M059J (cell line): ENCODE results near the gene SELENOM. TPM values are rescaled to one million over a fixed set of nuclear protein-coding genes. Genes with fewer than 3 reads are reported as not detected.
"Not testable (repeated sequence)": the region's sequence is repeated elsewhere in the genome, so short reads cannot be mapped to it uniquely, and the experiment has no call there.

Source experiments
- DNase-seq: peaks from one replicate; pipeline ENCODE4 v3.0.0-alpha.2; 2012; ENCODE audit warnings: low read depth
- total RNA-seq: library from RNA; depleted of rRNA; stranded (reverse); fragments of >200 nt; shearing (Covaris generic); gene quantifications from 2 replicates; pipeline ENCODE4 v1.2.3, GENCODE V29; 2014; rRNA removed

SELENOM gene
- total RNA-seq, 1 experiment from 2014 or later, result 6.0 TPM

DNA sequence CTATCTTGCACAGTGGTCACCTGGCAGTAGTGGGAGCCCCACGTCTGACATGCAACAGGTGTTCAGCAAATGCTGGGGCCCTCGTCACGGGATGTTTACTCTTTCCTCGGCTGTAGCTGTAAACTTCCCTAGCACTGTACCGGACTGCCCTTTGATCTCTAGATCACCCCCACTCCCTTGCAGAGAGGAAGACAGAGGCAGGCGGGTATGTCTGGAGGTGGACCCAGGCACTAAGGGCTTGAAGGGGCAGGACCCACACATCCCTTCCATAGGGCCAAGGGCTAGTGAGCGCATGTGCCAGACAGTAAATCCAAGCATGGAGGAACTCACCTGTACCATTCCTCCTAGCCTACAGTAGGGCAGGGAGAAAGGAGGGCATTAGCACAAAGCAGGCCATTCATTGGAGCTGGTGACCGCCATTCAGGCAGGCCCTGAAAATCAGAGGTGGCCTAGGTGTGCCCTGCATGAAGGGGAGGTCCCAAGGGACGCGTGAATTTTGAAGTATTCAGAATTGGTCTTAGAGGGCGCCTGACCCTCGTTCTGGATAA, 28.2 kb downstream of the SELENOM start:
- DNase-seq, result no peak

DNA sequence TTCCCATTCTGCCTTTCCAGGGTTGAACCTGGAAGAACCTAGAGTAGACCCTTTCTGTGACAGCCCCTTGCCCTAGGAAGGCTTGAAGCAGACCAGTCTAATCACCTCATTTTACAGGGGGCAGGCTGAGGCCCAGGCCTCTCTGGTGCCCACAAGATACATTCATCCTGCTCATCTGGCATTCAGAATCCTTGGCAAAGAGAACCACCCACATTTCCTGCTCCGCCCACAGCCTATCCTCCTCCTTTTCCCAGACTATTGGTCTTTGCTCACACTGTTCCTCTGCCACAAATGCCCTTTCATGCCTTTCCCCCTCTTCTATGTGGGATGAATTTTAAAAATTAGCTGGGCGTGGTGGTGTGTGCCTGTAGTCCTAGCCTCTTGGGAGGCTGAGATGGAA, 29.0 kb downstream of the SELENOM start:
- DNase-seq, result not testable (repeated sequence)

- DNase-seq, result no peak
Measured at GRCh38 chr22:31077681-31078080, 29.7 kb downstream of the SELENOM start.

GRCh38 chr22:31075961-31076360, 31.4 kb downstream of the SELENOM start:
- no peak for DNase-seq

DNA sequence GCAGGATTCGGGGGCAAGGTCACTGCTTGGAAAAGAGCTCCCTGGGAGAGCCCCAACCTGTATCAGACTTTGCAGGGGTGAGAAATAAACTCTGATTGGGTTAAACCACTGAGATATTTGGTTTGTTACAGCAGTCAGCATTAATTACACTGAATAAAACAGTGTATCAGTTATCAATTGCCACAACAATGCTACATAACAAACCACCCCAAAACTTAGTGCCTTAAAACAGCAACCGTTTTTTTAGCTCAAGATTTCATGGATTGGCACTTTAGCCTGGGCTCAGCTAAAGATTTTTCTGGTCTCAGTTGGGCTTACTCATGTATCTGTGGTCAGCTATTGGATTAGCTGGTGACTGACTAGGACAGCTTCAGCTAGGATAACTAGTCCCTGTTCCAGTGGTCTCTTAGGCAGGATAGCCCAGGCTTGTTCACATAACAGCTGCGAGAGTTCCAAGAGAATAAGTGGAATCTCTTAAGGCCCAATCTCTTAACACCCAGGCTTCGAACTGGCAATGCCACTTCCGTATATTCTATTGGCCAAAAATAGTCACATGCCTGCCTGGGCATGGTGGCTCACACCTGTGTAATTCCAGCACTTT, 33.7 kb downstream of the SELENOM start:
- not testable (repeated sequence) for DNase-seq

- not testable (repeated sequence) for DNase-seq
Measured at GRCh38 chr22:31073125-31073524, 34.2 kb downstream of the SELENOM start.

DNA sequence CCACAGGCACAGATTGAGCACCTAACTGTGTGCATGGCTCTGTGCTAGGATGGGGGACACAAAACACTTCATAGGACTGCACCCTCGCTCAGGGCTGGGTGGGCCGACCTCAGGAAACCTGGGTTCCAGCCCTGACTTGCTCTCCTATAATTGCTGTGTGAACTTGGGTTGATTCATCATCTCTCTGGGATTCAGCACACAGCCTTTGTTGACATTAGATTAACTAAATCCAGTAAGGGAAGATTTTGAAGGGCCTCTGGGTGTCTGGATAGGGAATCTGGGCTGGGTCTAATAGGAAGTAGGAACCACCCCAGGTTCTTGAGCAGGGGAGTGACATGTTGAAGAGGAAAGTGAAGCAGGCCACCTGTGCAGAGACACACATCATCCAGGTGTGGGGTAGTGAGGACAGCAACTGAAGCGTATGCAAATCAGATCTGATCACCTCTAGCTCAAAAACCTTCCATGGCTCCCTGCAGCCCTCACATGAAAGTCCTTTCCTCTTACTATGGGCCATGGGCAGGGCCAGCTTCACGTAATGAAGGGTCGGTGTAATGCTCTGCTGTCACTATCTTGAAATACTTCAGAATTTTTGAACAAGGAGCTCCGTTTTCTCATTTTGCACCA, 37.6 kb downstream of the SELENOM start:
- DNase-seq, result not testable (repeated sequence)

GRCh38 chr22:31068970-31069369, 38.4 kb downstream of the SELENOM start:
- no peak for DNase-seq

GRCh38 chr22:31064369-31064768, 43.0 kb downstream of the SELENOM start:
- DNase-seq, result no peak

GRCh38 chr22:31062566-31063230, 44.7 kb downstream of the SELENOM start:
- no peak for DNase-seq

GRCh38 chr22:31059663-31060062, 47.7 kb downstream of the SELENOM start:
- not testable (repeated sequence) for DNase-seq

DNA sequence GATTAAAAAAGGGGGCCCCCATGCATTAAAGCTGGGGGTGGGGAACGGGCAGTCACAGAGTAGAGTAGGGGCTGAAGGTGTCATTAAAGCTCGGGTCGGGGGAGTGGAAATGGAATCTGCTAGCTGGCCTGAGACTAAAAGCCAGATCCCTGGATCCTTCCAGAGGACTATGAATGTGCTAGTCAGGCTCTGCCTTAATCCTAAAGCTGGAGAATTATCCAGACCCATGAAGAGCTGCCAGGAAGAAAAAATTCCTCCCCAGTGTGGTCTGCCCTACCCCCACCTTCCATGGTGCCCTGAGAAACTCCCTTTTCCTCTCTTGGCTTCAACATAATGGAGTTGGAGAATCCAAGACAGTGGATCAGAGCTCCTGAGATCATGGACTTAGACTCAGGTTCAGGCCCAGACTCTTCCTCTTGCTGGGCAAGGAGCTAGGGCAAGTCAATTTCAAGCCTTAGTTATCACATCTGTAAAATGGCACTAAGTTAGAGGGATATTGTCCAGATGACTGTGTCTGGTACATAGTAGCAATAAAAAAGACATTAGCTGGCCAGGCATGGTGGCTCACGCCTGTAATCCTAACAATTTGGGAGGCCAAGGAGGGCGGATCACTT, 50.3 kb downstream of the SELENOM start:
- DNase-seq, result no peak

DNA sequence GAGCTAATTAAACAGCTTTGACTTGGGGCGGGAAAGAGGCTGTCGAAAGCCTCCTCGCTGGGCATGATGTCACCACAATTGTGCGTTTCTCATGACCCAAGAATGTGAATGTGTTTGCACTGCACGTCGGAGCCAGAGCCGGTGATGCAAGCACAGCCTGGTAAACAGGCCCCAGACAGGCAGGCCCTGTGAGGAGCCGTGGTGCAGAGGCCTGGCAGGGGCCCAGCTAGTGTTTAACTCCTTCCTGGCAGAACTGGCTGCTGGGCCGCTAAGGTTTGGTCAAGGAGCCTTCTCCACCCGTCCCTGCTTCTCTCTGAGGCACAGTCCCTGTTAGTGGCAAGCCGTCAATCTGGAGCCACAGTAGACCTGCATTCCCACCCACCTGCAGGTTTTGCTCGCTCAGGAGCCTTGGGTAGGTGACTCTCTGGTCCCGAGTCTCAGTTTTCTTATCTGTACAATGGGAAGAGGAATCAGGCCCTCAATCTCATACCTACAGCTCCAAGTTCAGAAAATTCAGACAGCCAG, 51.7 kb downstream of the SELENOM start:
- DNase-seq, result peak; percentile 92

DNA sequence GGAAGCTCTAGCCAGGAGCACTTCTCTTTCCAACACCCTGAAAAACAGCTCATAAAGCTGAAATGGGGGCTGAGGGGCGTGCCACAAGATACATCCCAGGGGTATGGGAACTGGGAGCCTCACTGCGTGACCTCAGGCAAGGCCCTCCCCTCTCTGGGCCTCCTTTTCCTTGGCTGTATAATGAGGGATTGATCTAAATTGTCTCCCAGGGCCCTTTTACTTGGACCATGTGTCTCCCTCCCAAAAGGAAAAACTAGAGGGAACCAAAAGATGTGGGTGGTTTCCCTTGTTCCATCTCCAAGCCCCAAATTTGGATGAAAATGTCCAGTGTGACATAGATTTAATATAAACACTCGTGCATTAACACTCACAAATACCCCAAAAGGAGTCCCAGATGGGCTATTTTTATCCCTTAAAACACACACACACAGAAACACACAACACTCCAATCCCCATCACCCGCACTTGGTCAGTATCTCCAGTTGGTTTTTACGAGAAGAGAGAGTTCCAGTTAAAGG, 52.2 kb downstream of the SELENOM start:
- DNase-seq, result no peak

Other genes starting within 250 kb of the SELENOM start
- gene MORC2, start 138.8 kb downstream of the SELENOM start, total RNA-seq, result 7.8 and 21.6 TPM in 2 replicates
- gene TUG1, start 138.3 kb downstream of the SELENOM start, total RNA-seq, result 53.6 and 66.4 TPM in 2 replicates
- 51.2 and 53.2 TPM in 2 replicates for gene SMTN, start 26.2 kb downstream of the SELENOM start, total RNA-seq
- 0.49 TPM in 1 of 2 replicates, not detected in the other for gene INPP5J, start 15.4 kb upstream of the SELENOM start, total RNA-seq
- not detected in 2 replicates for gene PLA2G3, start 32.9 kb upstream of the SELENOM start, total RNA-seq
- 19.8 and 21.8 TPM in 2 replicates for gene RNF185, start 52.6 kb upstream of the SELENOM start, total RNA-seq
- 5.5 and 6.8 TPM in 2 replicates for gene LIMK2, start 104.7 kb upstream of the SELENOM start, total RNA-seq
- gene PIK3IP1, start 184.9 kb upstream of the SELENOM start, total RNA-seq, result 1.0 and 1.9 TPM in 2 replicates
- gene PATZ1, start 238.8 kb upstream of the SELENOM start, total RNA-seq, result 8.3 and 10.7 TPM in 2 replicates